ENCODE results near the gene RSPO4.
A peak's percentile ranks its signal among the peaks of the same experiment; 100 is the strongest.
"Not testable (repeated sequence)": the region's sequence is repeated elsewhere in the genome, so short reads cannot be mapped to it uniquely, and the experiment has no call there.

Gene RSPO4

DNA sequence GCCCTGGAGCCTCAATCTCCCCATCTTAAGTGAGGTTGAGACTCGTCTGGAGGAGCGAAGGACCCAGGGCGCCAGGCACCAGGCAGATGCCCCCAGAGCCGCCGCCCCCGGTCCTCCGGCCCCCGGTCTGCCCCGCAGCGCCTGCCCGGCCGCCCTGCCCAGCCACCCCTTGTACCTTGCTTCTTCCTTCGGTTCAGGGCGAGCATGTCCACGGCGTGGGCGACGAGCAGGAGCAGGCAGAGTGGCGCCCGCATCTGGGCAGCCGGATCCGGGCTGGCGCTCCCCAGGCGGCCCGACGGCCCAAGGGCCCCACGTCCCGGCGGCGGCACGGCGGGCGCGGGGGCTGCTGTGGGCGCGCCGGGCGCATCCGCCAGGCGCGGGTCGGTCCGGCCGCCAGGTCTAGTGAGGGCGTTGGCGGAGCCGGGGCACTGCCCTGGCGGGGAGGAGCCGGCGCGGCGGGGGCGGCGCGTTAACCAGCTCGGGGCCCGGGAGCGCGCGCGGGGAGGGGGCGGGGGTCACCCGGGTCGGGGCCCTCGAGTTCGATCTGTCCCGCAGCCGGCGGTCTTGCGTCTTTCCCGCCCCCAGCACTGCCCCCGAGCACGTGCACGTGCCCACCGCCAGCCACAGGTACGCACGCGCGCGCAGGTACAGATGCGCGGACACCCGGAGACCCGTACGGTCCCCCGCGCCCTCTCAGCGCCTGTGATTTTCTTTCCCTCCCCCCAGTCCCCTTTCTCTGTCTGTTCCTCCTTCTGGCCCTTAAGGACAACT is at the start of gene RSPO4:
RSPO4 (minus strand) TSS at position 401 of the 771 bp plus-strand sequence; CDS start at position 254, 147 bp downstream.
- Mint-ChIP-seq H3K9me3 (no peaks in the 10 kb centered on the region), H3K4me1 (ENCODE audit: low read depth) (peaks cover 5% of the 10 kb centered on the region), H3K4me3 (peak within 1 kb of the TSS; percentile 45), H3K27ac (no peak within 1 kb of the TSS), H3K27me3 (peaks cover 39% of the 10 kb centered on the region), H3K36me3 (ENCODE audit: low read depth) (no peaks in the 10 kb centered on the region)

DNA sequence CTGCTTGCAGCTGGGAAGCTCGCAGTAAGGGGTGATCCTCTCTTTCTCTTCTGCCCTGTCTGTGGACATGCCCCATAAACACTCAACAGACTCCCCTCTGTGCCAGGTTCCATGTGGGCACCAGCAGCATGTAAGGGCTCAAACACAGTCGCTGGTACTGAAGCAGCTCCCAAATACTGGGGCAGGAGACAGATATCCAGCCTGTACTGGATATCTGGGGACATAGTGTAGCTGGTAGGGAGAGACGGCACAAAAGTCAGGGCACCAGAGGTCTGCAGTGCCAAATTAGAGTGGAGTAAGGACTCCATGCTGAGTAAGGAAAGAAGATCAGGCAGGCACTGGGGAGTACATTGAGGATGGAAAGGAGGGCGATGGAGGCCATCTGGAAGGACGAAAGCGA is 48.3 kb upstream of the RSPO4 start:
- no peak overlapping the region for H3K4me3 Mint-ChIP-seq
- no peaks in the 10 kb centered on the region for H3K27me3 Mint-ChIP-seq
- no peaks in the 10 kb centered on the region for H3K9me3 Mint-ChIP-seq
- H3K36me3 Mint-ChIP-seq (ENCODE audit: low read depth): no peaks in the 10 kb centered on the region
- no peak overlapping the region for H3K27ac Mint-ChIP-seq
- no peaks in the 10 kb centered on the region for H3K4me1 Mint-ChIP-seq (ENCODE audit: low read depth)

DNA sequence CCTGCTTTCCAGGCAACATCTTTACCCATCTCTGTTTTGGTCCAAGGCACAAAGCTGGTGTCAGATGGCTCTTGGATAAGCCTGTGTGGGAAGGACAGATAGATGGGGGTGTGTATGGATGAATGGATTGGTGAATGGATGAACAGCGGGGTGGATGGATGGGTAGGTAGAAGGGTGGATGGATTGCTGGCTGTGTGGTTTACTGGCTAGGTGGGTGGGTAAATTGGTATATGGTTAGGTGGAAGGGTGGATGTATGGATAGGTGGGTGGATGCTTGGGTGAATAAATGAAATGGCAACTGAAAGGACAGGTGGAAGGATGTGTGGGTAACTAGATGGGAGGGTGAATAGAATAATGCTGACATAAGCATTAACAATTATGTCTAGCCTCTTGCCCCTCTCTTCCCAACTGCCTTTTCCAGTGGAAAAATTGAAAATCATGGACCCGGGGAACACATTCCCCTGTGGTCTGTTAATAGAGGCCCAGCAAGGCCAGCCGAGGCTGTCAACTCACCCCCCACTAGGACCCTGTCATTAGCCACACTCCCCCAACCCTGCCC is 43.8 kb upstream of the RSPO4 start:
- no peak overlapping the region for H3K4me3 Mint-ChIP-seq
- no peaks in the 10 kb centered on the region for H3K36me3 Mint-ChIP-seq (ENCODE audit: low read depth)
- H3K4me1 Mint-ChIP-seq (ENCODE audit: low read depth): no peaks in the 10 kb centered on the region
- H3K27ac Mint-ChIP-seq: no peak overlapping the region
- no peaks in the 10 kb centered on the region for H3K9me3 Mint-ChIP-seq
- no peaks in the 10 kb centered on the region for H3K27me3 Mint-ChIP-seq

DNA sequence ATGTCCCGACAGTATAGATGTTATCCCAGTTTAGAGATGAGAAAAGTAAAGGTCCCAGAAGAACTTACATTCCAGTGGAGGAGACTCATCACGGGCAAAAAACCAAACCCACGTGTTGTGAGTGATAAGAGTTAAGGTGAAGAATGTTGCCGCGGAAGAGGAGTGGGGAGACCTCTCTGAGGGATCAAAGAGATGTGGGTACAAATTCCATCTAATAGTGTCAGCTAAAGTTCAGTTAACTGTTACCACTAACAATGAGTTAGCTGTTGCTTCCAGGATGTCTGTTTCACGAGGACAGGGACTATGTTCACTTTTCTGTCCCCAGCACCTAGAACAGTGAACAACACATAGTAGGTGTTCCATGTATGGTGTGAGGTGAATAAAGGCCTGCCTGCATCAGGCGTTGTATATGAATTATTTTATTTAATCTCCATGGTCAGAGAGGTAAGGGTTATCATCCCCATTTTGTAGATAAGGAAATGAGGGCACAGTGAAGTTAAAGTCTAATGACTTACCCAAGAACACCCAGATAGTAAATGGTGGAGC is 39.8 kb upstream of the RSPO4 start:
- no peak overlapping the region for H3K4me3 Mint-ChIP-seq
- H3K27me3 Mint-ChIP-seq: no peaks in the 10 kb centered on the region
- H3K36me3 Mint-ChIP-seq (ENCODE audit: low read depth): no peaks in the 10 kb centered on the region
- no peak overlapping the region for H3K27ac Mint-ChIP-seq
- no peaks in the 10 kb centered on the region for H3K9me3 Mint-ChIP-seq
- H3K4me1 Mint-ChIP-seq (ENCODE audit: low read depth): no peaks in the 10 kb centered on the region

- H3K27me3 Mint-ChIP-seq: no peaks in the 10 kb centered on the region
- peaks cover 12% of the 10 kb centered on the region for H3K4me1 Mint-ChIP-seq (ENCODE audit: low read depth)
- no peaks in the 10 kb centered on the region for H3K36me3 Mint-ChIP-seq (ENCODE audit: low read depth)
- no peak overlapping the region for H3K27ac Mint-ChIP-seq
- no peaks in the 10 kb centered on the region for H3K9me3 Mint-ChIP-seq
- no peak overlapping the region for H3K4me3 Mint-ChIP-seq
Observed at GRCh38 chr20:1038205-1038604, 36.1 kb upstream of the RSPO4 start.

GRCh38 chr20:1037039-1037438 is 34.9 kb upstream of the RSPO4 start:
- no peaks in the 10 kb centered on the region for H3K36me3 Mint-ChIP-seq (ENCODE audit: low read depth)
- no peaks in the 10 kb centered on the region for H3K27me3 Mint-ChIP-seq
- no peak overlapping the region for H3K4me3 Mint-ChIP-seq
- no peaks in the 10 kb centered on the region for H3K9me3 Mint-ChIP-seq
- H3K27ac Mint-ChIP-seq: no peak overlapping the region
- H3K4me1 Mint-ChIP-seq (ENCODE audit: low read depth): peaks cover 12% of the 10 kb centered on the region

GRCh38 chr20:1035466-1035865 is 33.4 kb upstream of the RSPO4 start:
- no peaks in the 10 kb centered on the region for H3K36me3 Mint-ChIP-seq (ENCODE audit: low read depth)
- no peaks in the 10 kb centered on the region for H3K27me3 Mint-ChIP-seq
- peaks cover 12% of the 10 kb centered on the region for H3K4me1 Mint-ChIP-seq (ENCODE audit: low read depth)
- H3K4me3 Mint-ChIP-seq: no peak overlapping the region
- no peak overlapping the region for H3K27ac Mint-ChIP-seq
- no peaks in the 10 kb centered on the region for H3K9me3 Mint-ChIP-seq

- Mint-ChIP-seq H3K4me3 (no peak overlapping the region), H3K9me3 (no peaks in the 10 kb centered on the region), H3K36me3 (ENCODE audit: low read depth) (no peaks in the 10 kb centered on the region), H3K4me1 (ENCODE audit: low read depth) (peaks cover 12% of the 10 kb centered on the region), H3K27me3 (no peaks in the 10 kb centered on the region), H3K27ac (peak overlapping the region; percentile 55)
Observed at GRCh38 chr20:1034415-1034789, 32.3 kb upstream of the RSPO4 start.

DNA sequence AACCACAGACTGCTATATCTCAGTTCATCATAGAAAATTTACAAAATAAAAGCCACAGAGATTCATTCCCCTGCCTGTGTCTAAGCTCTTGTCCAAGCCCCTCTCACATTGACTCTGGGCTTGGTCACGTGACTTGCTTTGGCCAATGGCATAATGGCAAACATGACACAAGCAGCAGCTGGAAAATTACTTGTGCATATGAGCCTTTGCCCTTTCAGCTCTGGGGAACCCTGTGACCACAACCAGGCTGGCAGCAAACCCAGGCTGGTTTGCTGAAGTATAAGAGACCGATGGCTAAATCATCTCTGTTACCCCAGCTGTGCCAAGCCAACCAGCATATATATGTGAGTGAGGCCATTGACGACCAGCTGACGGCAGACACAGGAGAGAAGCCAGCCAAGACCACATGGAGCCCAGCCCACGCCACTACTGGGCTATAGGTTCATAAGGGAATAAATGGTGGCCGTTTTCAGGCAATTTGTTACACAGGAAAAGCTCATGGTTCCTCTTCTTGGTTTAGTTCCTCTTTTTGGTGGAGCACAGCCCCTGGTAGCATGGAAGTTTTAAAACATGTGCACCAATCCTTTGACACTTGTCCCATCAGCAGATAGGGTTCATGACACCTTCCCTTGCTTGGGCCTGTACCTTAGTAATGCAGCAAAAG is 31.8 kb upstream of the RSPO4 start:
- Mint-ChIP-seq H3K36me3 (ENCODE audit: low read depth) (no peaks in the 10 kb centered on the region), H3K9me3 (no peaks in the 10 kb centered on the region), H3K27me3 (no peaks in the 10 kb centered on the region), H3K4me1 (ENCODE audit: low read depth) (peaks cover 12% of the 10 kb centered on the region), H3K4me3 (no peak overlapping the region), H3K27ac (peak overlapping the region; percentile 55)

DNA sequence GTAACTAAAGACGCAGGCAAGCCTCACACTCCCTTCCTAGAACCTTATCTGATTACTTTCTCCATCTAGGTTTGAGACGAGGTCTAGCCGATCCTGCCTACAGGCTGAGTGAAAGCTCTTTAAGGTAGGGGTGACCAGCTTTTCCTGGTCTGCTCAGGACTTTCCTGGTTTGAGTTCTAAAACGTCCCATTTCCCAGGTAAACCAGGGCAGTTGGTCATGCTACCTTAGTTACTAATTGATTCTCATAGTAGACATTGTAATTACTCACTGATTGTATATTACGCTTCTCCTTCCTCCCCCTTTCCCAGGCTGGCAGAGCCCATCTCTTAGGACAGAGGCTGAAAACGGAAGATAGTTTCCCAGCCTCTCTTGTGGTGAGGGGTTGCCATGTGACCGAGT is 27.9 kb upstream of the RSPO4 start:
- no peaks in the 10 kb centered on the region for H3K36me3 Mint-ChIP-seq (ENCODE audit: low read depth)
- no peaks in the 10 kb centered on the region for H3K9me3 Mint-ChIP-seq
- no peak overlapping the region for H3K4me3 Mint-ChIP-seq
- H3K27me3 Mint-ChIP-seq: no peaks in the 10 kb centered on the region
- peaks cover 12% of the 10 kb centered on the region for H3K4me1 Mint-ChIP-seq (ENCODE audit: low read depth)
- no peak overlapping the region for H3K27ac Mint-ChIP-seq

GRCh38 chr20:1026214-1026613 is 24.1 kb upstream of the RSPO4 start:
- not testable (repeated sequence) for H3K36me3 Mint-ChIP-seq (ENCODE audit: low read depth); H3K27ac Mint-ChIP-seq; H3K4me3 Mint-ChIP-seq; H3K27me3 Mint-ChIP-seq; H3K9me3 Mint-ChIP-seq; H3K4me1 Mint-ChIP-seq (ENCODE audit: low read depth)

DNA sequence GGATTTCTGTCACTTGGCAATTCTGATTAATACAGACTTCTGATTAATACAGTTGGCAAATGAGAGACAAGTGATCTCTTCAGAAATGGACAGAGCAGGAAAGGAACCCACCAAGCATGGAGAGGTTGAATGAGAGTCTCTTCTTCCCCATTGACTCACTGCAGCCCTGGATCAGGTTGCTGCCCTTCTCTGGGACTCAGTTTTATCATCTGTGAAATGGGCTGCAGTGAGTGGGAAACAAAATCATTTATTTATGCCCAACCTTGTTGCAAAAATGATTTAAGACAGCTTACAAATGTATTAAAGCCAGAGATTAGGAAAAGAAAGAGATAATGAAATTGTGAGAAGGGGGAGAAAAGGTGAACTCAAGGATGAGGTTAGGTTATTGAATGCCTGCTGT is 20.8 kb upstream of the RSPO4 start:
- Mint-ChIP-seq H3K4me3 (no peak overlapping the region), H3K4me1 (ENCODE audit: low read depth) (no peaks in the 10 kb centered on the region), H3K27me3 (peaks cover 4% of the 10 kb centered on the region), H3K27ac (no peak overlapping the region), H3K9me3 (no peaks in the 10 kb centered on the region), H3K36me3 (ENCODE audit: low read depth) (no peaks in the 10 kb centered on the region)

GRCh38 chr20:1020614-1021013 is 18.5 kb upstream of the RSPO4 start:
- Mint-ChIP-seq H3K27me3 (peaks cover 4% of the 10 kb centered on the region), H3K27ac (no peak overlapping the region), H3K4me3 (no peak overlapping the region), H3K4me1 (ENCODE audit: low read depth) (no peaks in the 10 kb centered on the region), H3K9me3 (no peaks in the 10 kb centered on the region), H3K36me3 (ENCODE audit: low read depth) (no peaks in the 10 kb centered on the region)

DNA sequence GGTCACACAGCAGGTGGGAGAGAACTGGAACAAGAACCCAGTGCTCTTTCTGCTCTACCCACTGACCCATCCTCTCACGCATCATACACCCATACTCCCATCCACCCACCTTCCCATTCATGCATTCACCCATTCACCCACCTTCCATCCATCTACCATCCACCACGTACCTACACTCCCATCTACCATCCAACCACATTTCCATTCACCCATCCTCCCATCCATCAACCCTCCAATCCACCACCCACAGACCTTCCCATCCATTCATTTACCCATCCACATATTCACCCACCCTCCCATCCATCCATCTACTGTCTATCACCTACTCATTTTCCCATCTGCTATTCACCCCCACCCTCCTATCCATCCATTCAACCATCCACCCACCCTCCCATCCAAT is 17.2 kb upstream of the RSPO4 start:
- Mint-ChIP-seq H3K27me3 (peaks cover 4% of the 10 kb centered on the region), H3K4me1 (ENCODE audit: low read depth) (no peaks in the 10 kb centered on the region), H3K36me3 (ENCODE audit: low read depth) (no peaks in the 10 kb centered on the region), H3K9me3 (no peaks in the 10 kb centered on the region), H3K4me3 (no peak overlapping the region), H3K27ac (no peak overlapping the region)

- Mint-ChIP-seq H3K27ac (no peak overlapping the region), H3K4me3 (no peak overlapping the region), H3K36me3 (ENCODE audit: low read depth) (no peaks in the 10 kb centered on the region), H3K4me1 (ENCODE audit: low read depth) (no peaks in the 10 kb centered on the region), H3K27me3 (peaks cover 4% of the 10 kb centered on the region), H3K9me3 (no peaks in the 10 kb centered on the region)
Observed at GRCh38 chr20:1017677-1018076, 15.6 kb upstream of the RSPO4 start.
